ENCODE data around the gene RIMBP2. TPM values are rescaled to one million over a fixed set of nuclear protein-coding genes. Genes with fewer than 3 reads are reported as not detected.

RIMBP2 gene
- total and polyA plus RNA-seq, 2 donors (not counting 1 experiment from before 2014, with no cell fraction given) = 0.17 TPM; not detected in 1

DNA sequence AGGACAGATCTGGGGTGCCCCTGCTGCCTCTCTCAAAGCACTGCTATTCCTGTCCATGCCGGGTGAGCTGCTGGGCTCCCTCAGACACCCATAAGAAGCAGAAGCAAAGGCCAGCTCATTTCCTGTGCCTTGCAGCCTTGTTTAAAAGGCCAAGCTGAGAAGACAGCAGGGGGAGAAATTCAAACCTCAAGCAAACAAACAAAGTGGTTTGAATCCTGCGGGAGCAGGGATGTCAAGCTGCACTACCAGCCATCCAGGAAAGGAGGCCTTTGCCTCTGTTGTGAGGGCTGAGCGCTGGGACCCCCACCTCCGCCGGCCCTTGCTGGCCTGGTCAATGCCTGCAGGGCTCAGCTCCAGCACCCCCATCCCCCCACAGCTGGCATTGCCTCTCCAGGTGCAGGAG is 201.9 kb downstream of the RIMBP2 start:
- H3K27me3 ChIP-seq (ENCODE audit: control insufficient read depth, insufficient read depth, low read length) = no peaks in the 10 kb centered on the region
- H3K27ac ChIP-seq (ENCODE audit: insufficient read depth, low read length) = no peak overlapping the region
- H3K79me2 ChIP-seq (ENCODE audit: control insufficient read depth, insufficient read depth, low read length) = no peaks in the 10 kb centered on the region
- no peaks in the 10 kb centered on the region for H3K4me1 ChIP-seq (ENCODE audit: control insufficient read depth, extremely low read depth, insufficient read depth, low read length)
- H3K4me2 ChIP-seq (ENCODE audit: extremely low read depth, insufficient read depth, low read length) = no peak overlapping the region
- no peak overlapping the region for H2AFZ ChIP-seq (ENCODE audit: low read length)
- H3K9me3 ChIP-seq (ENCODE audit: control insufficient read depth, insufficient read depth, low read depth, low read length) = no peaks in the 10 kb centered on the region
- H3K9ac ChIP-seq (ENCODE audit: insufficient read depth, low read length) = no peak overlapping the region
- DNase-seq (ENCODE audit: low read depth in 2 of 2) = no peak
- no peaks in the 10 kb centered on the region for H3K36me3 ChIP-seq (ENCODE audit: control insufficient read depth, insufficient read depth, low read length)
- TF ChIP-seq EZH2 (IDR thresholded peaks at IDR 0.05; ENCODE audit: low read length, missing control alignments) = no peak
- TF ChIP-seq, protein P1, sequence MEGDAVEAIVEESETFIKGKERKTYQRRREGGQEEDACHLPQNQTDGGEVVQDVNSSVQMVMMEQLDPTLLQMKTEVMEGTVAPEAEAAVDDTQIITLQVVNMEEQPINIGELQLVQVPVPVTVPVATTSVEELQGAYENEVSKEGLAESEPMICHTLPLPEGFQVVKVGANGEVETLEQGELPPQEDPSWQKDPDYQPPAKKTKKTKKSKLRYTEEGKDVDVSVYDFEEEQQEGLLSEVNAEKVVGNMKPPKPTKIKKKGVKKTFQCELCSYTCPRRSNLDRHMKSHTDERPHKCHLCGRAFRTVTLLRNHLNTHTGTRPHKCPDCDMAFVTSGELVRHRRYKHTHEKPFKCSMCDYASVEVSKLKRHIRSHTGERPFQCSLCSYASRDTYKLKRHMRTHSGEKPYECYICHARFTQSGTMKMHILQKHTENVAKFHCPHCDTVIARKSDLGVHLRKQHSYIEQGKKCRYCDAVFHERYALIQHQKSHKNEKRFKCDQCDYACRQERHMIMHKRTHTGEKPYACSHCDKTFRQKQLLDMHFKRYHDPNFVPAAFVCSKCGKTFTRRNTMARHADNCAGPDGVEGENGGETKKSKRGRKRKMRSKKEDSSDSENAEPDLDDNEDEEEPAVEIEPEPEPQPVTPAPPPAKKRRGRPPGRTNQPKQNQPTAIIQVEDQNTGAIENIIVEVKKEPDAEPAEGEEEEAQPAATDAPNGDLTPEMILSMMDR (conservative IDR thresholded peaks at IDR 0.05 in 1 of 2, IDR thresholded peaks at IDR 0.05 in 1 of 2; ENCODE audit: low read depth in 1 of 2, low read length in 2 of 2) = no peak
- H4K20me1 ChIP-seq (ENCODE audit: control insufficient read depth, extremely low read depth, insufficient read depth, low read length) = no peaks in the 10 kb centered on the region
- H3K4me3 ChIP-seq (replicated peaks in 1 of 4; ENCODE audit: control extremely low read depth in 1 of 4, insufficient read depth in 1 of 4, low read depth in 3 of 4, low read length in 4 of 4) = no peak overlapping the region

DNA sequence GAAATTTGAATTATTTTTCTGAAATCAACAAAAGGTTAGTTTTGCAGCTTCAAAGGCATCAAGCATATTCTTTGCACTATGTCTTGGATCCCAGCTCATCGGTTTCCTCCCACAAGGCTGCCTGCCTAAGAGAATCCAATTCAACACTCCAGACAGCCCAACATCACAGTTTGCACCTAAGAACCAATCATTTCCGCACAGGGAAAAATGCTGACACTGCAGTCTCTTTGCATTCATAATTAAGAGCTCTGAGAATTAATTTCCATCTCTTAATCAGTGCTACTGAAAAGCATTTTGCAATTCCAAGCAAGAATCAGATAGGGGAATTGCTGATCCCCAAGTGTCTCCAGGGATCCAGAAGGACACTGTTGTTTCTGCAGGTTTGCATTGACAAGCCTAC is 202.5 kb downstream of the RIMBP2 start:
- no peaks in the 10 kb centered on the region for H3K4me1 ChIP-seq (ENCODE audit: control insufficient read depth, extremely low read depth, insufficient read depth, low read length)
- H3K79me2 ChIP-seq (ENCODE audit: control insufficient read depth, insufficient read depth, low read length) = no peaks in the 10 kb centered on the region
- no peak for TF ChIP-seq EZH2 (IDR thresholded peaks at IDR 0.05; ENCODE audit: low read length, missing control alignments)
- TF ChIP-seq, protein P1 (conservative IDR thresholded peaks at IDR 0.05 in 1 of 2, IDR thresholded peaks at IDR 0.05 in 1 of 2; ENCODE audit: low read depth in 1 of 2, low read length in 2 of 2) = no peak
- H3K9ac ChIP-seq (ENCODE audit: insufficient read depth, low read length) = no peak overlapping the region
- no peak overlapping the region for H3K4me2 ChIP-seq (ENCODE audit: extremely low read depth, insufficient read depth, low read length)
- DNase-seq (ENCODE audit: low read depth in 2 of 2) = no peak
- no peaks in the 10 kb centered on the region for H4K20me1 ChIP-seq (ENCODE audit: control insufficient read depth, extremely low read depth, insufficient read depth, low read length)
- H3K27me3 ChIP-seq (ENCODE audit: control insufficient read depth, insufficient read depth, low read length) = no peaks in the 10 kb centered on the region
- H3K27ac ChIP-seq (ENCODE audit: insufficient read depth, low read length) = no peak overlapping the region
- H3K9me3 ChIP-seq (ENCODE audit: control insufficient read depth, insufficient read depth, low read depth, low read length) = no peaks in the 10 kb centered on the region
- no peak overlapping the region for H2AFZ ChIP-seq (ENCODE audit: low read length)
- H3K4me3 ChIP-seq (replicated peaks in 1 of 4; ENCODE audit: control extremely low read depth in 1 of 4, insufficient read depth in 1 of 4, low read depth in 3 of 4, low read length in 4 of 4) = no peak overlapping the region
- H3K36me3 ChIP-seq (ENCODE audit: control insufficient read depth, insufficient read depth, low read length) = no peaks in the 10 kb centered on the region

DNA sequence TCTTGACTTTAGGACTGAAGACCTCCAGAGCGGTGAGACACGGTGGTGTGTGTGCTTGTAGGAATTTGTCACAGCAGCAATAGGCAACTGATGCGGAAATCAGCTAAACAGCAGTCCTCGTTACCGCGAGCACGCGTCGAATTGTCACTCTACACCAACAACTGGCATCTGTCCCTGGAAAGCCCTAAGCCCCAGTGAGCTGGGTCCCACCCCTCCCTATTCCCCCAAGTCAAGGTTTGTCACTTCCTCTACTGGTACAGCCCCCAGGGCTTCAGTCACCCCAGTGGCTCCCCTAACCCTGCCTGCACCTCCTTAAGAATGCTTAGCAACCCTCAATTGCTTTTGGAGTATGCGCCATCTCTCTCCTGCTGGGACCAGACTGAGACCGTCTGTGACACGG is 204.8 kb downstream of the RIMBP2 start:
- no peak overlapping the region for H3K27ac ChIP-seq (ENCODE audit: insufficient read depth, low read length)

More for the DNA sequence above, 204.8 kb downstream of the RIMBP2 start:
- no peaks in the 10 kb centered on the region for H3K9me3 ChIP-seq (ENCODE audit: control insufficient read depth, insufficient read depth, low read depth, low read length)
- H3K27me3 ChIP-seq (ENCODE audit: control insufficient read depth, insufficient read depth, low read length) = no peaks in the 10 kb centered on the region
- no peaks in the 10 kb centered on the region for H3K4me1 ChIP-seq (ENCODE audit: control insufficient read depth, extremely low read depth, insufficient read depth, low read length)
- TF ChIP-seq, protein P1 (conservative IDR thresholded peaks at IDR 0.05 in 1 of 2, IDR thresholded peaks at IDR 0.05 in 1 of 2; ENCODE audit: low read depth in 1 of 2, low read length in 2 of 2) = no peak
- TF ChIP-seq EZH2 (IDR thresholded peaks at IDR 0.05; ENCODE audit: low read length, missing control alignments) = no peak
- H4K20me1 ChIP-seq (ENCODE audit: control insufficient read depth, extremely low read depth, insufficient read depth, low read length) = no peaks in the 10 kb centered on the region
- no peaks in the 10 kb centered on the region for H3K79me2 ChIP-seq (ENCODE audit: control insufficient read depth, insufficient read depth, low read length)
- no peak for DNase-seq (ENCODE audit: low read depth in 2 of 2)
- no peak overlapping the region for H3K9ac ChIP-seq (ENCODE audit: insufficient read depth, low read length)
- H2AFZ ChIP-seq (ENCODE audit: low read length) = no peak overlapping the region
- no peak overlapping the region for H3K4me3 ChIP-seq (replicated peaks in 1 of 4; ENCODE audit: control extremely low read depth in 1 of 4, insufficient read depth in 1 of 4, low read depth in 3 of 4, low read length in 4 of 4)
- H3K4me2 ChIP-seq (ENCODE audit: extremely low read depth, insufficient read depth, low read length) = no peak overlapping the region
- H3K36me3 ChIP-seq (ENCODE audit: control insufficient read depth, insufficient read depth, low read length) = no peaks in the 10 kb centered on the region

All from fibroblast of lung (primary cell).